PC-9 (cell line): ENCODE measurements around the gene MGAT4A. TPM values are rescaled to one million over a fixed set of nuclear protein-coding genes. Genes with fewer than 3 reads are reported as not detected.
"Not testable (repeated sequence)": the region's sequence is repeated elsewhere in the genome, so short reads cannot be mapped to it uniquely, and the experiment has no call there.

Experiments
- BruUV-seq: library from RNA; stranded (reverse); fragments of 400-500 nt; replicated peaks from 2 replicates; lab custom pipeline; 2021; lab: Mats Ljungman, UMichigan
- CTCF ChIA-PET: fragments of 300-600 bp; sonication (Branson Sonifier 250); formaldehyde crosslinking; loops from one replicate; lab custom pipeline; 2022; ENCODE audit warnings: antibody characterized with exemption; lab: Charles Lee
- POLR2A ChIA-PET: fragments of 300-600 bp; sonication (Branson Sonifier 250); formaldehyde crosslinking; loops from one replicate; lab custom pipeline; 2022; ENCODE audit warnings: antibody characterized with exemption; ENCODE audit not compliant: unreplicated experiment; lab: Charles Lee
- DNase-seq, 2 experiments: peaks; one replicate each; pipeline versions ENCODE4 v3.0.0 to v3.0.0-alpha.2; 2015 to 2022; ENCODE audit warnings: mixed read lengths in 1 of 2
- H2AFZ ChIP-seq: fragments of 200-600 bp; sonication (generic); 2 replicates; pipeline ENCODE4 v1.8.1; 2017; ENCODE audit warnings: antibody characterized with exemption
- H3F3A ChIP-seq: fragments of 200-600 bp; sonication (generic); 2 replicates; pipeline ENCODE4 v1.8.1; 2017; ENCODE audit warnings: antibody characterized with exemption, mild to moderate bottlenecking, low read depth; ENCODE audit not compliant: insufficient read depth
- H3K27ac ChIP-seq: fragments of 200-600 bp; sonication (generic); 2 replicates; pipeline ENCODE4 v1.6.1; 2016; ENCODE audit warnings: mixed run types
- H3K27me3 ChIP-seq: fragments of 200-600 bp; sonication (generic); 2 replicates; pipeline ENCODE4 v1.6.1; 2016; ENCODE audit warnings: low read depth, mixed run types; ENCODE audit not compliant: insufficient read depth
- H3K36me3 ChIP-seq: fragments of 200-600 bp; sonication (generic); 2 replicates; pipeline ENCODE4 v1.6.1; 2016; ENCODE audit warnings: low read depth, mixed run types
- H3K4me1 ChIP-seq: fragments of 200-600 bp; sonication (generic); replicated peaks from 2 replicates; pipeline ENCODE4 v1.6.1; 2016; ENCODE audit warnings: mixed run types; ENCODE audit not compliant: insufficient read depth
- H3K4me2 ChIP-seq: fragments of 200-600 bp; sonication (generic); 2 replicates; pipeline ENCODE4 v1.6.1; 2017; ENCODE audit warnings: mixed run types
- H3K4me3 ChIP-seq: fragments of 200-600 bp; sonication (generic); 2 replicates; pipeline ENCODE4 v1.6.1; 2016; ENCODE audit warnings: mixed run types
- H3K79me2 ChIP-seq: fragments of 200-600 bp; sonication (generic); 2 replicates; pipeline ENCODE4 v1.6.1; 2017; ENCODE audit warnings: low read depth, mixed run types
- H3K9me2 ChIP-seq: fragments of 200-600 bp; sonication (generic); 2 replicates; pipeline ENCODE4 v1.8.1; 2017; ENCODE audit warnings: mild to moderate bottlenecking; ENCODE audit not compliant: insufficient read depth
- H3K9me3 ChIP-seq: fragments of 200-600 bp; sonication (generic); 2 replicates; pipeline ENCODE4 v1.8.1; 2016; ENCODE audit warnings: low read depth; ENCODE audit not compliant: insufficient read depth
- H4K20me1 ChIP-seq: fragments of 200-600 bp; sonication (generic); 2 replicates; pipeline ENCODE4 v1.8.1; 2017; ENCODE audit not compliant: insufficient read depth
- EZH2 ChIP-seq: fragments of 200-600 bp; sonication (generic); IDR thresholded peaks from 2 replicates; pipeline ENCODE4 v1.8.0; 2017; ENCODE audit warnings: antibody characterized with exemption, low read depth
- intact Hi-C: fragments of 100-400 bp; cut with micrococcal nuclease; formaldehyde crosslinking; loops from one replicate; pipeline ENCODE4 v1.10.0; 2022; ENCODE audit not compliant: unreplicated experiment
- total RNA-seq: library from RNA; stranded (reverse); gene quantifications from 2 replicates; pipeline ENCODE4 v1.2.3, GENCODE V29; 2021
- TF ChIP-seq, protein P1 (sequence below): fragments of 200-600 bp; sonication (generic); conservative IDR thresholded peaks from 2 replicates; pipeline ENCODE4 v1.6.1; 2017; ENCODE audit warnings: mixed run types, antibody characterized with exemption, mild to moderate bottlenecking, moderate library complexity

MGAT4A gene
- total RNA-seq, 1 experiment from 2014 or later: 12.9 TPM

DNA sequence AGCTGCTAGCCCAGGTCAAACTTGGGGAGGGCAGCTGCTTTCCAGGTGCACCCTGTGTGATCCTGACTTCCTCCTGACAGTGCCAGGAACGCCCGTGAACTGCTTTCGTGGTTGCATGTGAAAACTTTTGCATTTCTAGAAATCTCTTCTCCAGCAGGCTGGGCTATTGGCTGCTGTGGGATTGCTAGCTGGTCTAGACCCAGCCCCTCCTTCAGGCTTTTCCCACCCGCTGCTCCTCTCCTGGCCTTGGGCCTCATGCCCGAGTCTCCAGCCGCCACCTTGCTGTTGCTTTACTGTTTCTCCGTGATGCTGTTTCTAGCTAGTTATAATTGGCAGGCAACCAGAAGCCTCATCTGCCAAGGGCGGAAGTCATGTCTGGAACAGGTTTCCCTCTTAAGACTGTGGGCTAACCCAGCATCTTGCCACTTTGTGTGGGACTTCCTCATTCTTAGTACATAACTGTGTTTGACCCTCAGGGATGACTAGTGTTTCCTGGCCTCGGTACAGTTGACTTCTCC, 27.0 kb upstream of the MGAT4A start:
- Histone ChIP-seq H3K9me2 (no peaks in the 10 kb centered on the region), H3K4me1 (peaks cover 38% of the 10 kb centered on the region), H3K27ac (peak overlapping the region; percentile 73), H3K9me3 (peaks cover 3% of the 10 kb centered on the region; the same call in 1 of the 2 replicates), H3K4me3 (no peak overlapping the region), H2AFZ (peak overlapping the region; percentile 54), H4K20me1 (no peaks in the 10 kb centered on the region), H3F3A (peaks cover 32% of the 10 kb centered on the region), H3K27me3 (no peaks in the 10 kb centered on the region), H3K4me2 (peak overlapping the region; percentile 68), H3K79me2 (no peaks in the 10 kb centered on the region), H3K36me3 (no peaks in the 10 kb centered on the region)
- BruUV-seq: no TSS peak
- intact Hi-C loops: loop anchor here (1.0 kb wide), 3 partner anchors 22 to 111 kb away; no protein-coding TSS in a partner anchor
- peak; percentile 86 to 100 for DNase-seq
- ChIA-PET CTCF (interaction anchor here (0.9 kb wide), 1 partner anchor 9 kb away, joined by 4 read pairs; no protein-coding TSS in a partner anchor), POLR2A (interaction anchor here (0.5 to 0.9 kb wide), 4 partner anchors 12 to 144 kb away, joined by 3 to 6 read pairs (median 3); no protein-coding TSS in a partner anchor)
- TF ChIP-seq EZH2: no peak
- TF ChIP-seq, protein P1, sequence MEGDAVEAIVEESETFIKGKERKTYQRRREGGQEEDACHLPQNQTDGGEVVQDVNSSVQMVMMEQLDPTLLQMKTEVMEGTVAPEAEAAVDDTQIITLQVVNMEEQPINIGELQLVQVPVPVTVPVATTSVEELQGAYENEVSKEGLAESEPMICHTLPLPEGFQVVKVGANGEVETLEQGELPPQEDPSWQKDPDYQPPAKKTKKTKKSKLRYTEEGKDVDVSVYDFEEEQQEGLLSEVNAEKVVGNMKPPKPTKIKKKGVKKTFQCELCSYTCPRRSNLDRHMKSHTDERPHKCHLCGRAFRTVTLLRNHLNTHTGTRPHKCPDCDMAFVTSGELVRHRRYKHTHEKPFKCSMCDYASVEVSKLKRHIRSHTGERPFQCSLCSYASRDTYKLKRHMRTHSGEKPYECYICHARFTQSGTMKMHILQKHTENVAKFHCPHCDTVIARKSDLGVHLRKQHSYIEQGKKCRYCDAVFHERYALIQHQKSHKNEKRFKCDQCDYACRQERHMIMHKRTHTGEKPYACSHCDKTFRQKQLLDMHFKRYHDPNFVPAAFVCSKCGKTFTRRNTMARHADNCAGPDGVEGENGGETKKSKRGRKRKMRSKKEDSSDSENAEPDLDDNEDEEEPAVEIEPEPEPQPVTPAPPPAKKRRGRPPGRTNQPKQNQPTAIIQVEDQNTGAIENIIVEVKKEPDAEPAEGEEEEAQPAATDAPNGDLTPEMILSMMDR: no peak

DNA sequence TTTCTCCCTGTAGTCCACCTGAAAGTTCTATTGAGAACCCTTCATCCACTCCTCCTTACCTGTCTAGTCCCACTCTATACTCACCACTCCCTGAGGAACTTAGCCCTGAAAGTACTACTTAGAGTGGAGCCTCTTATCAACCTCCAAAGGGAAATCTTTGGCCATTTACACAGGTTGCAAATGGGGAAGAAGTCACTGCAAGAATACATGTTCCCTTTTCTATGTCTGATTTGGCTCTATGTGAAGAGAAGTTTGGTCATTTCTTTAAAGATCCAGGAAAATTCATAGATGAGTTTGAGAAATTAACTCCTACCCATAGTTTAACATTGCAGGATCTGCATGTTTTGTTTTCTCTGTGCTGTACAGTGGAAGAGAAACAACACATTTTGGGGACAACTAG, 22.9 kb upstream of the MGAT4A start:
- CTCF ChIA-PET: no interaction called here
- no peaks in the 10 kb centered on the region for H3K79me2 ChIP-seq
- H4K20me1 ChIP-seq: no peaks in the 10 kb centered on the region
- no peaks in the 10 kb centered on the region for H3K9me2 ChIP-seq
- no peak for DNase-seq
- peaks cover 20% of the 10 kb centered on the region for H3K4me1 ChIP-seq
- no peaks in the 10 kb centered on the region for H3K36me3 ChIP-seq
- no TSS peak for BruUV-seq
- intact Hi-C loops: no loop called here
- TF ChIP-seq, protein P1: no peak
- TF ChIP-seq EZH2: no peak
- no peak overlapping the region for H3K27ac ChIP-seq
- peaks cover 4% of the 10 kb centered on the region; the same call in 1 of the 2 replicates for H3K9me3 ChIP-seq
- no peak overlapping the region for H3K4me3 ChIP-seq
- H3K27me3 ChIP-seq: no peaks in the 10 kb centered on the region
- peaks cover 22% of the 10 kb centered on the region for H3F3A ChIP-seq
- no peak overlapping the region for H2AFZ ChIP-seq
- POLR2A ChIA-PET: no interaction called here
- H3K4me2 ChIP-seq: no peak overlapping the region

- H3K36me3 ChIP-seq, intact Hi-C loops, H3K4me2 ChIP-seq, H3K9me3 ChIP-seq, H3K79me2 ChIP-seq, CTCF ChIA-PET, H2AFZ ChIP-seq, H4K20me1 ChIP-seq, BruUV-seq, DNase-seq, H3K9me2 ChIP-seq, POLR2A ChIA-PET, H3K27ac ChIP-seq, H3K27me3 ChIP-seq, H3K4me3 ChIP-seq: not testable (repeated sequence)
- peaks cover 13% of the 10 kb centered on the region for H3F3A ChIP-seq
- peaks cover 10% of the 10 kb centered on the region for H3K4me1 ChIP-seq
Measured at GRCh38 chr2:98752711-98753110, 21.8 kb upstream of the MGAT4A start.
